ENCODE results near the gene HLA-DRB1.

- TF ChIP-seq EZH2 (IDR thresholded peaks at IDR 0.05; ENCODE audit: low read depth, unreplicated experiment) (no peak), POLR2AphosphoS5 (IDR thresholded peaks at IDR 0.05; ENCODE audit: low read depth) (no peak), CTCF (conservative IDR thresholded peaks at IDR 0.05; ENCODE audit: low read depth in 2 of 2) (peak; percentile 13 to 50; a peak in 2 of 4 replicates)
Observed at GRCh38 chr6:32622545-32623401, 33.1 kb upstream of the HLA-DRB1 start.

All from GM23338 (cell line).